Fibroblast of mammary gland (primary cell): ENCODE data around the gene GNAL.

Experiments used
- DNase-seq: peaks from one replicate; pipeline ENCODE4 v3.0.0-alpha.2; 2010; ENCODE audit warnings: low read depth
- H3K4me3 ChIP-seq: 2 replicates; pipeline ENCODE4 v1.5.1; 2011; ENCODE audit warnings: low read depth, mild to moderate bottlenecking, low read length, moderate library complexity; ENCODE audit not compliant: control insufficient read depth
- CTCF ChIP-seq: conservative IDR thresholded peaks from 2 replicates; pipeline ENCODE4 v1.5.1; 2011; ENCODE audit warnings: low read depth, low read length, inconsistent platforms; ENCODE audit not compliant: control insufficient read depth, insufficient read depth

The GNAL gene

GRCh38 chr18:11862468-11863137 lies 173.5 kb downstream of the GNAL start:
- TF ChIP-seq CTCF: no peak
- DNase-seq: no peak
- H3K4me3 ChIP-seq: no peak overlapping the region

DNA sequence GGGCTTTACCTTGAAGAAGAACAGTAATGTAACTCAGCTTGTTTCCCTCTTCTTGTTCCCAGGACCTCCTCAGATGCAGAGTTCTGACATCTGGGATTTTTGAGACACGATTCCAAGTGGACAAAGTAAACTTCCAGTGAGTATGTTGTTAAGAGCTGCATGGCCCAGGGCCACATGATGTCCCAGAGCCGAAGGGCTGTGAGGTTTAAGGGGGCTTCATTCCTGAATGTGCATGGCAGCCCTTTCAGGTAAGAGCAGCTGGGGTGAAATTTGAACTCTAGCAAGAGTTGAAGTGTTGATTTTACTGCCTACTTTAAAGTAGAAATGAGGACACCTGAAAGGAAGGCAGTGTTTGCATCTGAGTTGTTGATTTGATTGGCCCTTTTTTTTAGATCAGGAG lies 175.4 kb downstream of the GNAL start:
- no peak overlapping the region for H3K4me3 ChIP-seq
- no peak for DNase-seq
- TF ChIP-seq CTCF: no peak

DNA sequence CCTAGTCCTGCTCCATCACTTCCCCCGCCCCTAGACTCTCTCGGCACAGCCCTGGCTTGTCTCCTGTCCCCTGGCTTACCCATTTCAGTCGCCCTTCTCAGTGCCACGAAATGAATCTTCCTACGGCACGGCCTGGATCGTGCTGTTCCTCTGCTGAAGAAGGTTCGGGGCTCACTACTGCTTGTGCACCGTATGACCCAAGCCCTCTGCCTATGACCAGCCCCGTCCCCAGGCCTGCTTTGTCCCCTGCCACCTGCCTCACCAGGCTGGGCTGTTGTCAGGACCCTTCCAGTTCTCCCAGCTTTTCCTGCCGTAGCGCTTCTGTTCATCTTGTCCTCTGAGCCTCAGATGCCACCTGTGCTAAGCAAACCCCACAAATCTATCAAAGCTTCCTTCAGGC lies 176.0 kb downstream of the GNAL start:
- no peak for TF ChIP-seq CTCF
- DNase-seq: no peak
- no peak overlapping the region for H3K4me3 ChIP-seq

DNA sequence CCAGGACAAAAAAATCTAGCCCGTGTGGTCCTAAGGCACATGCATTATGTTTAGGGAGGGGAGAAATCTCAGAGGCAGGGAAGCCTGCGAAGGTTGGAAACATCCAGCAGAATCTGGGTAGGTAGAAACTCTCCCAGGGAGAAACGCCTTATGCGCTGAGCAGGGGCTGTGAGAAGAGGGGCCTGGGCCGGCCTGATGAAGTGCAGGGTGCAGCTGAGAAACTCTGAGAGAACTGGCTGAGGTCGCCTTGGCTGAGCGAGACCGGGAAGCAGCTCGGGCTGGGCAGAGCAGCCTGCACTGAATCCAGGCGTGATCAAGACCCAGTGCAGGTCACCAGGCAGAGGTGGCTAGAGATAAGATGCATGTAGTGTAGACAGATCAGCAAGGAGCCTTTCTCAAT lies 177.3 kb downstream of the GNAL start:
- no peak for DNase-seq
- no peak for TF ChIP-seq CTCF
- H3K4me3 ChIP-seq: no peak overlapping the region

- no peak for DNase-seq
Observed at GRCh38 chr18:11866764-11867163, 177.7 kb downstream of the GNAL start.

GRCh38 chr18:11868230-11868629 lies 179.2 kb downstream of the GNAL start:
- H3K4me3 ChIP-seq: no peak overlapping the region
- no peak for DNase-seq
- no peak for TF ChIP-seq CTCF

More at GRCh38 chr18:11866764-11867163, 177.7 kb downstream of the GNAL start:
- no peak overlapping the region for H3K4me3 ChIP-seq
- TF ChIP-seq CTCF: no peak

- no peak for DNase-seq
- no peak for TF ChIP-seq CTCF
- no peak overlapping the region for H3K4me3 ChIP-seq
Observed at GRCh38 chr18:11871501-11871900, 182.4 kb downstream of the GNAL start.
